ENCODE results near the gene PHF11.
"Not testable (repeated sequence)": the region's sequence is repeated elsewhere in the genome, so short reads cannot be mapped to it uniquely, and the experiment has no call there.

PHF11 gene

DNA sequence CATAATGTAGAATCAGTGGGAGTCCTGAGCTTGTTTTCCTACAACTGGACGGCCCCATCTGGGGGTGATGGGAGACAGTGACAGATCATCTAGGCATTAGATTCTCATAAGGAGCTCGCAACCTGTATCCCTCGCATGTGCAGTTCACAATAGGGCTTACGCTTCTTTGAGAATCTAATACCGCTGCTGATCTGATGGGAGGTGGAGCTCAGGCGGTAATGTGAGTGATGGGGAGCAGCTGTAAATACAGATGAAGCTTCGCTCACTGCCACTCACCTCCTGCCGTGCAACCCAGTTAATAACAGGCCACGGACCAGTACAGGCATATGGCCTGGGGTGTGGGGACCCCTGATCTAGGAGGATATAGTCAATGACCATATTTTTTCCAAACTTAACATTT, 50.8 kb downstream of the PHF11 start:
- no peak for DNase-seq (ENCODE audit: low read depth)

DNA sequence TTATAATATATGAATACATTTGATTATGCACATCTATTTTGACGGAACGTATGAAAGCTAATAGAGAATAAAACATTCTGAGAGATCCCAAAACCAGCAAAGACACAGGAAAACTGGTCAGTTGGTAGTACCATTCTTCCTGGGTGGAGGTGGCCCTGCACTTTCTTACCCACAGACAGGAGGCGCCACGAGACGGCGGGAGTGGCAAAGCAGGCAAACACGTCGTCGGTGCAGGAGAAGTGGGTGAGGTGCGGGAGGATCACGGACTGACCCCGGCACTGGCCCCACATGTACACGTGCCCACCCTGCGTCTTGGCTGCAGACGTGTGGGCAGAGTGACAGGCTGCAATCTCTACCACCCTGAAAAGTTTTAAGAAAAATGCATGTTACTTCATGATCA, 53.5 kb downstream of the PHF11 start:
- DNase-seq (ENCODE audit: low read depth) = no peak

DNA sequence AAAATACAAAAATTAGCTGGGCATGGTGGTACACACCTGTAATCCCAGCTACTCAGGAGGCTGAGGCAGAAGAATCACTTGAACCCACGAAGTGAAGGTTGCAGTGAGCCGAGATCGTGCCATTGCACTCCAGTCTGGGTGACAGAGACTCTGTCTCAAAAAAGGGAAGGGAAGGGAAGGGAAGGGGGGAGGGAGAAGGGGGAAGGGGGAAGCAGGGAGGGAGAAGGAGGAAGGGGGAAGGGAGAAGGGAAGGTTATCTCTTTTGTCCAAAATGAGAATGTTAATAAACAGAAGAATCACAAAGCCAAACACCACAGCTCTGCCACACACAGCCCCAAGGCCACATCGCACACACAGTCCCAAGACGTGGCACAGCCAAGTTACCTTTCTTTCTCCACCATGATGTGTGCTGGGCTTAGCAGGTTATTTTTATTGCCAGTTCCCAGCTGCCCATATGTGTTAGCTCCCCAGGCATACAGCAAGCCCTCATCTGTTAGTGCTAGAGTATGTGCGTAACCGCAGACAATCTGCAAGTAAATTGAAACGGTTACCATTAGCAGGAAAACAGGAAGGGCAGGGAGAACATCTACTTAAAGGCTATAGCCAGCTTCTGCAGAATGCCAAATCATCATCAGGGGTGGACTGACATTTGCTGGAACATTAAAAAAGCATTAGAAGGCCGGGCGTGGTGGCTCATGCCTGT, 55.3 kb downstream of the PHF11 start:
- no peak for DNase-seq (ENCODE audit: low read depth)

DNA sequence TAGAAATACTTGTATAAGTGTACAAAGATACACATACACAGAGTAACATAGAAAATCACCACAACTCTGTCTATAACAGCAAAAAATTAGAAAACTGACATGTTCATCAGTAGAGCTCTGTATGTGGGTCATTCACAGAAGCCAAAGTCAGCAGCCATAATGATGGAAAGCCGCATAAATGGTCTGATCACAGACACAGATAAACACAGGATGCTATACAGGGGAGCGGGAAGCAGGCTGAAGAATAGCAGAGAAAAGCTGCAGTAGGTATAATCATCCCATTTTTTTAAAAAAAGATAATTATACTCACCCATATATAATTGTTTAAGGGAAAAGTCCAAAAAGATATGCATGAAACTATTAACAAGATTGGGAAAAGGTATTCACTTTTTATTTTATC, 58.1 kb downstream of the PHF11 start:
- DNase-seq (ENCODE audit: low read depth) = no peak

DNA sequence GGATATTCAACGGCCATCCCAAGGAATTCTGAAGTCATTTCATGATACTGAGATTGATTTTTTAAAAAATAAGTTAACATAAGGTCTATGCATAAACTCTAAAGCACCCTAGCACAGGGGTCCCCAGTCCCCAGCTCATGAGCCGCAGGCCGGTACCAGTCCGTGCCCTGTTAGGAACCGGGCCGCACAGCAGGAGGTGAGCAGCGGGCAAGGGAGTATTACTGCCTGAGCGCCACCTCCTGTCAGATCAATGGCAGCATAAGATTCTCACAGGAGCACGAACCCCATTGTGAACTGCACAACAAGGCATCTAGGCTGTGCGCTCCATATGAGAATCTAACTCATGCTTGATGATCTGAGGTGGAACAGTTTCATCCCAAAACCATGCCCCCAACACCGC, 58.6 kb downstream of the PHF11 start:
- no peak for DNase-seq (ENCODE audit: low read depth)

DNA sequence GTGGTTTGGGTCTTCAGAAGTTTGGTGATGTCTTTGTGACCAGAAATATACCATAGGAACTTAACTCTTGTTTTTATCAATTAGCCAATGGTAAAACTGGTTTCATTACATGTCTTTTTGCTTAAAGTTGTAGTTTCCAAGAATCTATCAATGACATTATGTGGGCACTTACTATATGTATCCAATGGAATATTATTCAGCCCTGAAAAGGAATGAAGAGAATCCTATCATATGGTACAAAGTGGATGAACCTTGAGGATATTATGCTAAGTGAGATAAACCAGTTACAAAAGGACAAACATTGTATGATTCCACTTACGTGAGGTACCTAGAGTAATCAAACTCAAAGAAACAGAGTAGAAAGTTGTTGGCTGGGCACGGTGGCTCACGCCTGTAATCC, 63.3 kb downstream of the PHF11 start:
- no peak for DNase-seq (ENCODE audit: low read depth)

DNA sequence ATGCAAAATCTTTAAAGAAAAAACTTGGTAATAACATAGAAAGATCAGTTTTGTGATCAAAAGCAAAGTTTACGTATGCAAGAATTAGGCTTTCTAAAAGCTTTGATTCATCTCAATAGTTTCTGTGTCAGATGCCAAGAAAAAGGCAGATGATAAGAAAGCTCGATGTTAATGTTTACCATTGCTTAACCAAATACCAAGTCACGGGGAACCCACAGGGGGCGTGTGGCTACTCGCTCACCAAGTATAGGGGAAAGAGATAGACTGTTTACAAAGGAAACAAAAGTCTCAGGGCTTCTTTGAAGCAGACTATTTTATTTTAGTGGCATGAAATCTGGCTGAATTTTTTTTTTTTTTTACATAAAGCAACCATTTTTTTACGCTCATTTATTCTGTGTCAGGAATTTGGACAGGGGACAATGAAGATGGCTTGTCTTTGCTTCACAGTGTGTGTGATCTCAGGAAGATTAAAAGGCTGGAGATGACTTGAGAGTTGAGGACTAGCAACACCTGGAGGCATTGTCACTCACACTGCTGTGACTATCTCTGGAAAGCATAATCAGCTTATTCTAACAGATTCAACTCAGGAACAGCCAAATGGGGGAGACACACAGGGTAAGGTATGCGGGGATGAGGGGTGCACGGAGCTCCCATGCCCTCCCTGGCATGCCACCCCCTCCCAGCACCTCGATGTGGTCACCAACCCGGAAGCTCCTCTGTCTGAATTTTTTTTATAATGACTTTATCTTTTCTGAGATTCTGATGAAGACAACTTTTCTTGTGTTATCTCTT, 64.7 kb downstream of the PHF11 start:
- DNase-seq (ENCODE audit: low read depth) = peak; percentile 20

DNA sequence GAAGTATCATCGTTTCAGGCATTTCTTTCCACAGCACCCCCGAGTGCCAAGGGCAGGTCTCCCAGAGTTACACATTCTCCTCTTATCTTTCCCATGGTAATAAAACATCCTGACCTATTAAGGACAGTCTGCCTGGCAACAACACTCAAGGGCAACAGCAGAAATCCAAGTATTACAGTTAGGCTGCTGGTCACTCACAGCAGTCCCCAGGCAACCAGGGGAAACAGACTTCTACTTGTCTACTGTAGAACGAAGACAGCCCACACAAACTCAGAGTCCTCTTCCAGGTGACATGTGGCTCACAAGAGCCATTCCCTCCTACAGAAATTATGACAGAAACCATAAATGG, 65.3 kb downstream of the PHF11 start:
- no peak for DNase-seq (ENCODE audit: low read depth)

DNA sequence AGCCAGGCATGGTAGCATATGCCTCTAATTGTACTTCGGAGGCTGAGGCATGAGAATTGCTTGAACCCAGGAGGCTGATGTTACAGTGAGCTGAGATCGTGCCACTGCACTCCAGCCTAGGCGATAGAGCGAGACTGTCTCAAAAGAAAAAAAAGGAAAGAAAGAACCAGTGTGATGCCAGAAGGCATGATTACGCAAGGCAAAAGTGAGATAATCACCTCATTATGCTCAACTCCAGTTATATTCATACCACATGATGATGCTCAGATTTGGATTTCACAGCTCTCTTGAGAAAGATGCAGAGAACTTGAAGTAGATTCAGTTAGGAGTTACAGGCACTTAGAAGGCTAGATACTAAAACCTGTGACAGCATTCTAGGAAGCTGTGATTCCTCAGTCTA, 67.8 kb downstream of the PHF11 start:
- DNase-seq (ENCODE audit: low read depth) = peak; percentile 61

DNA sequence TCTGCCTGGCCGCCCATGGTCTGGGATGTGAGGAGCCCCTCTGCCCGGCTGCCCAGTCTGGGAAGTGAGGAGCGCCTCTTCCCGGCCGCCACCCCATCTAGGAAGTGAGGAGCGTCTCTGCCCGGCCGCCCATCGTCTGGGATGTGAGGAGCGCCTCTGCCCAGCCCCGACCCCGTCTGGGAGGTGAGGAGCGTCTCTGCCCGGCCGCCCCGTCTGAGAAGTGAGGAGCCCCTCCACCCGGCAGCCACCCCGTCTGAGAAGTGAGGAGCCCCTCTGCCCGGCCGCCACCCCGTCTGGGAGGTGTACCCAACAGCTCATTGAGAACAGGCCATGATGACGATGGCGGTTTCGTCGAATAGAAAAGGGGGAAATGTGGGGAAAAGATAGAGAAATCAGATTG, 69.7 kb downstream of the PHF11 start:
- DNase-seq (ENCODE audit: low read depth) = not testable (repeated sequence)

DNA sequence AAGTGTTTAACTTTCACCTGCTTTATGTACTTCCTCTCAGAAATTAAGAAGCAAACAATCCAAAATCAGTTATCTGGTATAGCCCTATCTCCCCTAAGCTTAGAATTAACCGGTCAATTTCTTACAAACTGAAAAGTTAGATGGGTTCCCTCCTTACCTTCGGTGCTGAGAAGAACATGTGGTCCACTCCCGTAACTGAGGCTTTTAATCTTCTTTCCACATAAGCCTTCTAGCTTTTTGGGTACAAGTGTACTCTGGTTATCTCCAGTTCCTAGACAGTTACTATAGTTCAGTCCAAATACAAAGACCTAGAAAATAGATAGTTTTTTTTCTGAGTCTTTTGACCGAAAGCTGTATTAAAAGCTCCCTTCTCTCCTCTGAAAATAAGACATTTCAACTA, 70.7 kb downstream of the PHF11 start:
- DNase-seq (ENCODE audit: low read depth) = no peak

DNA sequence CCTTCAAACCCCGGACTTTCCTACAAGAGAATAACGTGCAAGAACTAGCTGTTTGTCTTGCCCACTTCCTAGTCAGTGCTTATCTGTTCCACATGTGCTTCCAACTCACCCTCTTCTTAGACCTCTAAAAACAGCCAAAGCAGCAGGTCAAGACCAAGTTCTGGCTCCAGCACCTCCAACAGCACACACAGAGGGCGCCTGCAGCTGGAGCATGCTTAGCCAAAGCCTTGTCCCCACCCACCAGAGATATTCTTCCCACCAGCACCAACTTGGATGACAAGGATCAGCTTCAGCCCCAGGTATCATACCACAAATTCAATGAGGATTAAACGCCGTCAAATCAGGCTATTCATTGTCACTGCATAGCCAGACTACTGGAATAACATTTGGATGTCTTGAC, 71.7 kb downstream of the PHF11 start:
- no peak for DNase-seq (ENCODE audit: low read depth)

DNA sequence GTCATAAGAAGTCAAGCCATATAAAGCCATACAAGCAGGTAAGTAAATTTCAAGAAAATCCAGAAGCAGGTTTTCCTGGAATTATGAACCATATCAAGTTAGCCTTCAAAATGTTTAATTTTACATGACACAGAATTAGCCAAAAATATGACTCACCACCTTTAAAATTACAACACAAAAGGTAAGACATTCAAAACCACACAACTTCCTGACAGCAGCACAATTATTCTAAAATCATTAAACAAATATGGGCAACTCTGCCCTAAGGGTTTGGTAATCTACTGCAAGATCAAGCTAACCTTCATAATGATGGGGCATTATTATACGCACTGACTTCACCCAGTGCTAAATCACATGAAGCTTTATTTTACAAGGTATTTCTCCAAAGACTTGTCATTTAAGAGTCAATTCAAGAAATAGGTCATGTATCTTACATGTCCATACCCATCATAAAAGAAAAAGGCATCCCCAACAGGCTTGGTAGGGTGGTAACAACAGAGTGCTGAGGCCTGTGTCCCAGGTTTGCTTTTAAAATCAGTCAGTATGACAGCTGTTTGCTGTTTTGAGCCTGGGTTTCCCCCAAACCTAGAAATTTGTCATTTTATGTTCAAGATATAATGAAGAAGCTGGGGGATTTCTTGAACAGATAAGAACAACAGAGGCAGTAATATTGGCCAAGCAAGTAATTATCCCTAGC, 74.4 kb downstream of the PHF11 start:
- DNase-seq (ENCODE audit: low read depth) = no peak

DNA sequence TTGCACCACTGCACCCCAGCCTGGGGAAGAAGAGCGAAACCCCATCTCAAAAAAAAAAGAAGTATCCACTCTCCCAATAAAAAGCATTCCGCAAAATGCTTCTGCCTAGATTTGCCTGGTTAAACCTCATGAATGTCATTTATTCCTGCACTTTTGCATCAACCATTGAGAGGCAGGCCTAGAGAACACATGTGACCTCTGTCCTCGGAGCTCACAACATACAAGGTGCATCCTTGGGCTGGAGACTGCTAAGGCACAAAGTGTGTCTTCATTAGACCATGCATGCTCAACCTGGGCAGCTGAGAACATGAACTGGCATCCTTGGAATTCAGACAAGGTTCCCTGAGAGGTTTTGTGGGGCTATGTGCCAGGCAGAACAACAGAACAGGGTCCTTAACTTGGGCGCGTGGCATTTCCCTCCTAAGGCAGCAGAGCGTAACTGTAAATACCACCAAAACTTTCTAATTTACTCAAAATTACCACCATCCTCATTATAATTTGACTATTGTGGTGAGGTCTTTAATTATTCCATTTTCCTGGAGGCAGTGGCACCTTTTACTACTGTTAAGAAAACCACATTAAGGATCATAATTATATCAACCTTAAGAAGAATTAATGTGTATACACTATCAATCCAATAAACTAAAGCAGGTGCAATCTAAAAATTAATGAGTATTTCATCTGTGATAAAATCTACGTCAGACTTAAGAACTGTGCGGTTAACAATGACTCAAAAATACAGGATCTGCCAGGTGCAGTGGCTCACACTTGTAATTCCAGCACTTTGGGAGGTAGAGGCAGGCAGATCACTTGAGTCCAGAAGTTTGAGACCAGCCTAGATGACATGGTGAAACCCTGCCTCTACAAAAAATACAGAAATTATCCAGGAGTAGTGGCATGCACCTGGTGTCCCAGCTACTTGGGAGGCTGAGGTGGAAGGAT, 75.8 kb downstream of the PHF11 start:
- DNase-seq (ENCODE audit: low read depth) = no peak
